GM12865 (cell line): ENCODE results near the gene APP.

Source experiments
- DNase-seq: peaks from one replicate; pipeline ENCODE4 v3.0.0; 2010; ENCODE audit warnings: low read depth
- H3K4me3 ChIP-seq: 2 replicates; pipeline ENCODE4 v1.5.1; 2011; ENCODE audit warnings: mild to moderate bottlenecking, low read depth, low read length, control low read depth
- TF ChIP-seq, protein P1 (sequence below): IDR thresholded peaks from 2 replicates; pipeline ENCODE4 v1.5.1; 2011; ENCODE audit warnings: low read length, control low read depth, low read depth, inconsistent platforms; ENCODE audit not compliant: insufficient read depth; ENCODE audit errors: missing control alignments

APP gene

DNA sequence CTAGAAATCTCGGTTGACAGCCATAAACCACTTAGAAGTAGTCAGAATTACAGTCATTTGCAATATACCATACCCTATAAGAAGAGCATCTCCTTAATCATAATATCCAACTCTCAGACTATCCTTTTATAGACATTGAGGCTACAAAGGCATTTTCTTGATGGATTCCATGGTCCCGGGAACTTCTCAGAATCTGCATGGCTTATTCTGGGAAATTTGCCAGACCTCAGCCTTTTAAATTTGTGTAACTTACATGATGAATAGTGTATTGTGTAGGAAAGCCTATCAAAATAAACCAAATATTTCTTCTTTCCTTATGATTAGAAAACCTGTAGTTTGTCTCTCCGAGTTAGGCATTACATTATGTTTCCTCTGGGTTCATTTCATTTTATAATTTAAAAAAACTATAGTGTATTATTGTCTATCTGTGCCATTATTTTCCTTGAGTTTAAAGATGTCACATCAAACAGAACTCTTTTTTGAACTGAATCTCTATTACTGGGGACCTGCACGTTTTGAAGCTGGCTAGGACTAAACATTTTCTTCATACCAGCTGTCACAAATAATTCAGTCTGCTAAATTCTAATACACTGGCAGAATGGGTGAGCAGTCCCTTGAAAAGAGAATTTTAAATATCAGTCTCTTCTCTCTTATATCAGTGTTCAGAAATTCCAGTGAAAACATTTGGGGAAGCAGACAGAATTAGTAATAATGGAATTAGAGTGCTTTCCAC lies 332.9 kb downstream of the APP start:
- TF ChIP-seq, protein P1, sequence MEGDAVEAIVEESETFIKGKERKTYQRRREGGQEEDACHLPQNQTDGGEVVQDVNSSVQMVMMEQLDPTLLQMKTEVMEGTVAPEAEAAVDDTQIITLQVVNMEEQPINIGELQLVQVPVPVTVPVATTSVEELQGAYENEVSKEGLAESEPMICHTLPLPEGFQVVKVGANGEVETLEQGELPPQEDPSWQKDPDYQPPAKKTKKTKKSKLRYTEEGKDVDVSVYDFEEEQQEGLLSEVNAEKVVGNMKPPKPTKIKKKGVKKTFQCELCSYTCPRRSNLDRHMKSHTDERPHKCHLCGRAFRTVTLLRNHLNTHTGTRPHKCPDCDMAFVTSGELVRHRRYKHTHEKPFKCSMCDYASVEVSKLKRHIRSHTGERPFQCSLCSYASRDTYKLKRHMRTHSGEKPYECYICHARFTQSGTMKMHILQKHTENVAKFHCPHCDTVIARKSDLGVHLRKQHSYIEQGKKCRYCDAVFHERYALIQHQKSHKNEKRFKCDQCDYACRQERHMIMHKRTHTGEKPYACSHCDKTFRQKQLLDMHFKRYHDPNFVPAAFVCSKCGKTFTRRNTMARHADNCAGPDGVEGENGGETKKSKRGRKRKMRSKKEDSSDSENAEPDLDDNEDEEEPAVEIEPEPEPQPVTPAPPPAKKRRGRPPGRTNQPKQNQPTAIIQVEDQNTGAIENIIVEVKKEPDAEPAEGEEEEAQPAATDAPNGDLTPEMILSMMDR = no peak
- no peak overlapping the region for H3K4me3 ChIP-seq
- DNase-seq = no peak

- no peak for DNase-seq
- TF ChIP-seq, protein P1 = no peak
- H3K4me3 ChIP-seq = no peak overlapping the region
Observed at GRCh38 chr21:25836396-25836795, 334.2 kb downstream of the APP start.

DNA sequence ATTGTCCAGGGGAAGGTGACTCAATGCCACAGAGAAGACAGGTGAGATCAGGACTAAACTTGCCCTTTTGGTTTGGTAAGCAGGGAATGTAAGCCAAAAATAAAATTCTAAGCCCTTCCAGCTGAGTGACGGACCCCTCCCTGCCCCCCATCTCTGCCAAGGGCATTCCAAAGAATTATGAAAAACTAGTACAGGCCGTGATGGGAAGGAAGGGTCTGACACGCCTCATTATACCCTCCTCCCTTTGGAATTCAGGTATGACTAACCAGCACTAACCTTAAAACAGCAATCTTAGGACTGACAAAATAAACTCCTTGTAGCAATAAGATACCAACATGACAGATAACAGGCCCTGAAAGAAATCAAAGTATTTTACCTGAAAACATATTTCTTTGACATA lies 336.2 kb downstream of the APP start:
- H3K4me3 ChIP-seq = no peak overlapping the region
- TF ChIP-seq, protein P1 = no peak
- DNase-seq = no peak

DNA sequence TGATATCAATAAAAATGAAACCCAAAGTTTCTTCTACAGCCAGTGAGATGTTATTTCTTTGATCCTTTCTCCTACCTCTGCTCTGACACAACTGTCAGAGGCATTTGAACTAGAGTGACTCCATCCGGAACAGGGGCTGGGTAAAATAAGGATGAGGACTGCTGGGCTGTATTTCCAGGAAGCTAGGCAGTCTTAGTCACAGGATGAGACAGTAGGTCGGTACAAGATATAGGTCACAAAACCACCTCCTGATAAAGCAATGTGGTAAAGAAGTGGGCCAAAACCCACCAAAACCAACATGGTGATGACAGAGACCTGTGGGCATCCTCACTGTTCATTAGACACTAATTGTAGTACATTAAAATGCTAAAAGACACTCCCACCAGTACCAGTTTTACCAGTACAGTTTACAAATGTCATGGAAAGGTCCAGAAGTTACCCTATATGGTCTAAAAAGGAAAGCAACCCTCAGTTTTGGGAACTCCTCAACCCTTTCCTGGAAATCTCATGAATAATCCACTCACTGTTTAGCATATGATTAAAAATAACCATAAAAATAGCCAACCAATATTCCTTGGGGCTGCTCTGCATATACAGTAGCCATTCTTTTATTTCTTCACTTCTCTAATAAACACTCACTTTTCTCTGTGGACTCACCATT lies 339.1 kb downstream of the APP start:
- no peak overlapping the region for H3K4me3 ChIP-seq
- no peak for DNase-seq
- TF ChIP-seq, protein P1 = no peak
